GM18505 (cell line): ENCODE results near the gene VIPR2.
"Not testable (repeated sequence)": the region's sequence is repeated elsewhere in the genome, so short reads cannot be mapped to it uniquely, and the experiment has no call there.

Experiments used
- ATAC-seq: cut with Tn5 transposase; IDR thresholded peaks from one replicate; pipeline ENCODE4 v1.9.1; 2021; ENCODE audit not compliant: unreplicated experiment
- POLR2A ChIP-seq: IDR thresholded peaks from 4 replicates; pipeline ENCODE4 v1.6.1; 2011; ENCODE audit warnings: borderline replicate concordance; ENCODE audit not compliant: insufficient read depth, insufficient read length; ENCODE audit errors: extremely low read depth

VIPR2 gene, protein sequence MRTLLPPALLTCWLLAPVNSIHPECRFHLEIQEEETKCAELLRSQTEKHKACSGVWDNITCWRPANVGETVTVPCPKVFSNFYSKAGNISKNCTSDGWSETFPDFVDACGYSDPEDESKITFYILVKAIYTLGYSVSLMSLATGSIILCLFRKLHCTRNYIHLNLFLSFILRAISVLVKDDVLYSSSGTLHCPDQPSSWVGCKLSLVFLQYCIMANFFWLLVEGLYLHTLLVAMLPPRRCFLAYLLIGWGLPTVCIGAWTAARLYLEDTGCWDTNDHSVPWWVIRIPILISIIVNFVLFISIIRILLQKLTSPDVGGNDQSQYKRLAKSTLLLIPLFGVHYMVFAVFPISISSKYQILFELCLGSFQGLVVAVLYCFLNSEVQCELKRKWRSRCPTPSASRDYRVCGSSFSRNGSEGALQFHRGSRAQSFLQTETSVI

DNA sequence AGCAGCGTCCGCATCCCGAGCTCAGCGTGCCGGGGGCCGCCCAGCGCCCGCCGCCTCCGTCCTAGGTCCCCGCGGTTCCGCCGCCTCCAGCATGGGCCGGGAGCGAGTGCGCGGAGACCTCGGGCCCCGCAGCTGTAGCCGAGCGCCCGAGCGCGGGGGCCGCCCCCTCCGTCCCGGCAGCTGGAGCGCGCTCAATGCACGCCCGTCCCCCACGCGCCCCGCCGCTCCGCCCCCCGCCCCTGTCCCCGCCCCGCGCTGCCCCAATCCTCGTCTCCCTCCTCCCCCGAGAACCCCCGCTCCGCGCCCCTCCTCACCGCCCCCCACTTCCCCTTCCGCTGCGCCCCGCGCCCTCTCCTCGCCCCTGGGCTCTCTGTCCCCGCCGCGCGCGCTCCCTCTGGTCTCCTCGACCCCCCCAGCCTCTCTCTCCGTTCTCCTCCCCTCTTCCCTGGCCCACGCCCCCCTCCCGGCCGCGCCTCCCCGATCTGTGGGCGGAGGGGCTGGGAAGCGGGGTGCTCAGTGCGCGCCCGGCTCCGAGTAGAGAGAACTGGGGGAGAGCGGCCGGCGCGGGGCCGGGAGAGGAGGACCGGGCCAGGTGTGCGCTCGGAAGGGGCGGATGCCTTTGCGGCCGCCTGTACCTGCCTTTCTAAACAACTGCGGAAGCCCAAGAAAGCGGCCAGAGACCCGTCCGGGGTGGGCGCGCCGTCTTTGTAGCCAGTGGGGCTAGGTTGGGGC lies at the start of gene VIPR2:
Gene VIPR2 (minus strand): TSS at position 110 of the 732 bp plus-strand sequence. CDS start 96 bp downstream, at position 14.
- no peak for ATAC-seq

DNA sequence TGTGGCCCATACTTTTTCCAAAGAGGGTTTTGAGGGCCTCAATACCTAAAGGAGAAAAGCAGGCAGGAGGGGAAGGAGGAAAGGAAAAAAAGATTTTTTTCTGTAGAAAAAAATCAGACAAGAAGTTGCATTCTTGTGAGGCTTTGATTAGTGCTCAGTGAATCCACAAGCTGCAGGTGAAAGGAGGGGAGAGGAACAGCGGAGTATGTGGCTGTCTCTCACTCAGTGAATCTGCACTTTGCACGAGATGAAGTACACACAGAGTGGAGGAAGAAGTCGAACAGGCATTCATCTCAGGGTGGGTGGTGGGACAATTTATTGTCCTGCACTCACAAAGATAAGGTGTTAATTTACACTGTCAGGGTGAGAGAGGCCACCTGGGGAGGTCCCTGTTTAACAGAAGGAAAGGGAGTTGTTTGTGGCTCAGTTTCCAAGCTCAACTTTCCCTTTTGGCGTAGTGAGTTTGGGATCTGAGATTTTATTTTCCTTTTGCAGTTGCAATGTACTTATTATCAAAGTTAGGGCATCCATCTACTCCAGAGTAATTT lies 49.0 kb upstream of the VIPR2 start:
- no peak for TF ChIP-seq POLR2A
- ATAC-seq: no peak

More for the DNA sequence above, at the start of gene VIPR2:
- TF ChIP-seq POLR2A: no peak

DNA sequence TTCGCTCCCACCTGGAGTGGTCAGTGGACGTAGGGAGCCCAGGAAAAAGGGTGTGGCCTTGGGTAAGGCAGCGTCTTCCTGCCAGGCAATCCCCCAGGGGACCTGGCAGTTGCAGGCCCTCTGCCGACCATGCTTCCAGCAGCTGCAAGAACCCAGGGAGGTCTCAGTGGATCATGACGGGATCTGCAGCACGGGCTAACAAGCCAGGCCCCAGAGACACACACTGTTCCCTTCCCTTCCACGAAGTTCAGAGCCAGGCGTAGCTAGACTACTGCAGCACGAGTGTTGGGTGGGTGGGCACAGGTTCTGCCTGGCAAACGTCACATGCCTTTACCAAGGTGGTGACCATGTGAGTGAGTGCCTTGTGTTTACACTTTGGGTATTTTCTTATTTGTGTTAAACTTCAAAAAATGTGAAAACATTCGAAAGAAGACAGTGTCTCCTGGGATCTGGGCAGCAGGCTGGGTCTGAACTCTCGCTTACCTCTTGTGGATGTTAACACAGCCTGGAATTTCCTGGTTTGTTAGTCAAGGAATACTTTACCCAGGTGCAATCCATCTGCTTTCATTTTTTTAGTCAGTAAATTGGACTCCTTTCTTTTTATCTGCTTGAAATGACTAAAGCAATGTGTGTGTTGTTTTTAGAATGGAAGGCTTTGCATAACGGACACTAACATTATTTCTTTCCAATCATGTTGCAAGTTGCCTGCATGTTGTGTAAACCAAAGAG lies 48.2 kb upstream of the VIPR2 start:
- no peak for TF ChIP-seq POLR2A
- ATAC-seq: no peak

DNA sequence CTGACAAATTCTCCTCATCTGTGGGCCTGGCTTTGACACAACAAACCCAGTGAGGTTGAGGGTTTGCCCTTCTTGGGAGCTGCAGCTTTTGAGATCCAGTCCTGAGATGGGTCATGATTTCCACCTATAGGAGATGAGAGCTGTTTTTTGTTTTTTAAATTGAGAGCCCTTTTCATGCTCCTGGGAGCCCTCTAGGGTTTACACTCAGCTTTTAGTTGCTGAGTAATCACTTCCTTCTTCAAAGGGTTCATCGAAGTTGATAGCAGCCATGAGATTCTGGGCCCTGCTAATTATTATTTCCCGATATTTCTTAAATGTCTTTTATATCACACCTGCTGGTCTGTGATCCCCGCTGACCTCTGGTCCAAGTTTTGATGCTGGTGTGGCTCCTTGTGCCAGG lies 47.3 kb upstream of the VIPR2 start:
- TF ChIP-seq POLR2A: no peak
- ATAC-seq: no peak

DNA sequence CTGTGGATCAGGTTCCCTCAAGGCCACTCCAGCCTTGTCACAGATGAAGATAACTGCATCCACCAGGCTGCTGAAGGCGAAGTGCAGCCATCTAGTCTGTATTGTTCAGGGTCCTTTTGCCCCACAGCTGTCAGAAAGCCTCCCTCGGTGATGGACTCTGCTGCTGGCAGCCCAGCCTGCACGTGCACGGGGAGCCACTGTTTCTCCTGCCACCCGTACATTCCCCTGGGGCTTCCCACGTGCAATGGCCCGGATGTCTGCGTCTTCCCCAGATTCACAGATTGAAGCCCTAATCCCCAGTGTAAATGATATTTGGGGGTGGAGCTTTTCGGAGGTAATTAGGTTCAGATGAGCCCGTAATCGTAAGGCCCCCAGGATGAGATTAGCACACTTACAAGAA lies 46.6 kb upstream of the VIPR2 start:
- no peak for ATAC-seq

DNA sequence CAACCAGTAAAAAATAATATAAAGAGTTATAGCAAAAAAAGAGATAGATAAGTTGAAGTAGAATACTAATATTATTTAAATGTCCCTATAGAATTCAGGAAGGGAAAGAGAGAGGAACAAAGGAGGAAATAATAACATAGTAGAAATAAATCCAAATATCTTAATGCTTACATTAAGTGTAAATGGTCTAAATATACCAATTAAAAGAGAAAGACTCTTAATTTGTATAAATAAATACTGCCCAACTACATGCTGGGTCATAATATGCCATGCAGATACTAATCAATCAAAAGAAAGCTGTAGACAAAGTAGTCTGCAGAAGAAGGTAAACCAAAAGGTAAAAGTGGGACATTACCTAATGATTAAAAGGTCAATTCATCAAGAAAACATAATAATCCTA lies 43.3 kb upstream of the VIPR2 start:
- no peak for ATAC-seq
- no peak for TF ChIP-seq POLR2A

More for the DNA sequence above, 46.6 kb upstream of the VIPR2 start:
- no peak for TF ChIP-seq POLR2A

DNA sequence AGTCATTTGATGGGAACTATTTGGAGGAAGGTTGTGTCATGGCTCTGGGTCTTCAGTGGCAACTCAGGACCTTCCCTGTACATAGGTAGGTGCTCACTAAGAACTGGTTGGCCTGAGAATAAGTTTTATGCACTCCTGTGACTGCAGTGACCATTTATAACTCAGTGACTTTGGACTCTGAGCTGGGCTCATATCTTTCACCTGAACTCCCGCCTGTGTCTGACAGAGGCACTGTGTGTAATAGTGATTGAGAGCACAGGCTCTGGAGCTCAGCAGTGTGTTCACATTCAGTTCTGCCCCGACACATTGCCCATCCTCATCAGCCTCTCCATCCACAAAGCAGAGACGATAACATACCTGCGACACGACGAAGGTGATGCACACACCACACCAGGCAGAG lies 34.6 kb upstream of the VIPR2 start:
- ATAC-seq: no peak
- TF ChIP-seq POLR2A: no peak

DNA sequence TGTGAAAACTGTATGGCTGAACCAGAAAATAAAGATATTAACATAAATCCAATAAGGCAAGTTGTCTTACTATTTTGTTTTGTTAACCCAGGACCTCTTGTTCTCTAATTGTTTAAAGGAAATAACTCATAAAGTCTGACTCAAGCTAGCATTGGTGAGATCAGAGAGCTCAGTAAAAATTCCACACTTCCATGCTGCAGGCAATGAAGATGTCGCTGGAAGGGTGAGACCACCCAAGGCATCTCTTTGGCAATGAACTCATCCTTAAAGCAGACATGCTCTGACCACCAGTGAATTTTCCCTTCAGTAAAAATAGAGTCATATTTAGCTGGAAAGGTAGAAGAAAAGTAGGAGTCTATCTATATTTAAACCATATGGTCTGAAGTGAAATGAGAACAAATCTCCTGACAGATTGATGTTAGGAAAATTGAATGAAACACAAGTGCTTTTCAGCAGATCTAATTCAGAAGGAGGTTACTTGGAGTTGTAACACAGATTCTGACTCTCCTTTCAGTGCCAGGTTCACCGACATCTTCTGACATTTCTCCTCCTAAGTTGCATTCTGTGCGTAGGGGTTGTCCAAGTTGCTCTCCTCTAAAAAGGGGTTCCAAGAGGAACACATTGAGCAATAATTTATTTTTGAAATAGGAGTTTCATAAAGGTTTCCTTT lies 32.8 kb upstream of the VIPR2 start:
- no peak for ATAC-seq
- no peak for TF ChIP-seq POLR2A

DNA sequence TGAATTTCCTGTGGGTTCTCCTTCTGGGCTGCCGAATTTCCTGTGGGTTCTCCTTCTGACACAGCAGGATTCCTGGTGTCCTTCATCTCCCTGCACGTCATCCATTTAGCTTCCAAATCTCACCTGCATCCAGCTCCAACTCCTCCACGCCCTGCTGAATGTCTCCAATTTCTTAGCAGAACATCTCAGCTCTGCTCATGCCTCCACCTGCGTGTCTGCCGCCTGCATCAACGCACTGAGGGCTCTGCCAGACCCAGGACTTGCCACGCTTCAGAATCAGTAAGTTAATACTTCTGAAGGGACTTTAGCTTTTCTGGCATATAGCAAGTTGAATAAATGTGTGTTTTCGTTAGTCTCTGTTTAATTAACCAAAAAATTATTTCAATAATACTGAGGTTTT lies 31.1 kb upstream of the VIPR2 start:
- no peak for TF ChIP-seq POLR2A
- ATAC-seq: no peak

DNA sequence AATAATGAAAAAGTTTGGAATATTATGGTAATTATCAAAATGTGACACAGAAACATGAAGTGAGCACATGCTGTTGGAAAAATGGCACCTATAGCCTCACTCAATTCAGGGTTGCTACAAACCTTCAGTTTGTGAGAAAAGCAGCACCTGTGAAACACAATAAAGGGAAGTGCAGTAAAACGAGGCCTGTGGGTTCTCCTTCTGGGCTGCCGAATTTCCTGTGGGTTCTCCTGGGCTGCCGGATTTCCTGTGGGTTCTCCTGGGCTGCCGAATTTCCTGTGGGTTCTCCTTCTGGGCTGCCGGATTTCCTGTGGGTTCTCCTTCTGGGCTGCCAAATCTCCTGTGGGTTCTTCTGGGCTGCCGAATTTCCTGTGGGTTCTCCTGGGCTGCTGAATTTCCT lies 30.4 kb upstream of the VIPR2 start:
- not testable (repeated sequence) for ATAC-seq

DNA sequence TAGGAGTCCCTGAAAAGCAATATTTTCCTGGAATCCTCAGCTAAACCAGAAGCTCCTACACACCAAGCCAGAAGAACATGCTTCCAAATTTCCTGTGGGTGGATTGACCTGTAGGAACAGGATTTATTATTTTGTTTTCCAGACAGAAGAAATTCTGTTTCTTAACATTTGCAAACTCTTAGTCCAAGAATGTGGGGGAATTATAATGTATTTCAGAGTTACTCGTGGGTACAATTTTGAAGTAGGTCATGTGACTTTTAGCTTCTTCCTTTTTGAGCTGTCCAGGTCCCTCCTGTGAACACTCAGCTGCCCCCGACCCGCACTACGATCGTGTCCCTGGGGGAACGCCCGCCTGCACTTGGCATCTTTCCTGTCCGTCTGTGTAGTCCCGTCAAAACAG lies 27.7 kb upstream of the VIPR2 start:
- no peak for ATAC-seq
- no peak for TF ChIP-seq POLR2A

DNA sequence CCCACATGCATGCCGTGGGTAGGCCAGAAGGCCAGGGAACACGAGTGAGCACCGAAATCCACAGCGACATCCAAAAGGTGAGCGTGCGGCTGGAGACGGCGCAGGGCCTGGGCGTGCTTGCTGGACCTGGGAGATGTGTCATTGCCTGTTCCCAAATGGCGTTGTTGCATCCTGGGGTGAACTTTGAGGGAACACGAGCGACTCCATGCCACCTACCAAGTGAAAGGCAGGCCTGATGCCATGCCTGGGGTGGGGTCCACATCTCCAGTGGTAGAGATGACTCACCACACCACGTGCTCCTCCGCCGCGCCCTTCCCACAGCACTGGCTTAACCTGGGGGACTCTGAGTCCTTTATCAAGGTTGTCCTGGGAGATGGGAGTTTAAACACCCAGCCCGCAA lies 24.7 kb upstream of the VIPR2 start:
- no peak for TF ChIP-seq POLR2A
- ATAC-seq: no peak

DNA sequence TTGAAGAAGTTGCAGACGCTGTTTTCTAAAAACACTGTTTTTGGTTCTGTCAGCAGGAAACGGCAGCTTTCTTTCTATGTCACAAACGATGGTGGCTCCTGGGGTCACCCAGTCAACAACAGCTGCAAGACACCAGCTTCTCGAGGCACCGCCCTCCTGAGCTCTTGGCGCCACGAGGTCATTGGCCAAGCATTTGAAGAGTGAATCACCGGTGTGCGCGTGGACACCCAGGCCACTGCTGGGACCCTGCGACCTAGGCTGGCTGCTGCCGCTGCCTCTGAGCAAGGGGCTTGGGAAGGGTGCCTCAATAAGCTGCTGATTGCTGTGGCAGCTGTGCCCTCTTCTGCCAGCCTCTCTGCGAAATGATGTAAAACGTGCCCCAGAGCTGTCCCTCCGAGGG lies 22.5 kb upstream of the VIPR2 start:
- no peak for TF ChIP-seq POLR2A
- no peak for ATAC-seq
